GM23338 (cell line): Measurements from ENCODE around the gene CHAMP1. TPM values are rescaled to one million over a fixed set of nuclear protein-coding genes. Genes with fewer than 3 reads are reported as not detected.

Experiments used
- ATAC-seq: fragments of 200-7000 bp; cut with Tn5 transposase; 3 replicates; pipeline ENCODE4 v1.9.1; 2020
- DNase-seq: peaks from one replicate; pipeline ENCODE4 v3.0.0-alpha.2; 2015; ENCODE audit warnings: low spot score
- H2AFZ ChIP-seq: fragments of 200-600 bp; sonication (generic); 2 replicates; pipeline ENCODE4 v1.8.0; 2016; ENCODE audit warnings: antibody characterized with exemption, mild to moderate bottlenecking, moderate library complexity
- H3F3A ChIP-seq: fragments of 200-600 bp; sonication (generic); replicated peaks from 2 replicates; pipeline ENCODE4 v1.8.0; 2017; ENCODE audit warnings: antibody characterized with exemption, mixed run types, low read depth
- H3K27ac ChIP-seq: fragments of 200-600 bp; sonication (generic); 2 replicates; pipeline ENCODE4 v1.6.1; 2016; ENCODE audit warnings: low read depth
- H3K27me3 ChIP-seq: fragments of 200-600 bp; sonication (generic); 2 replicates; pipeline ENCODE4 v1.8.0; 2016; ENCODE audit warnings: mild to moderate bottlenecking, mixed run types, moderate library complexity; ENCODE audit not compliant: insufficient read depth
- H3K36me3 ChIP-seq: fragments of 200-600 bp; sonication (generic); 2 replicates; pipeline ENCODE4 v1.8.0; 2016; ENCODE audit warnings: mild to moderate bottlenecking; ENCODE audit not compliant: insufficient read depth
- H3K4me1 ChIP-seq: fragments of 200-600 bp; sonication (generic); 2 replicates; pipeline ENCODE4 v1.8.0; 2016; ENCODE audit warnings: mild to moderate bottlenecking, moderate library complexity; ENCODE audit not compliant: insufficient read depth
- H3K4me2 ChIP-seq: fragments of 200-600 bp; sonication (generic); 2 replicates; pipeline ENCODE4 v1.7.1; 2017; ENCODE audit warnings: mixed run types
- H3K4me3 ChIP-seq: fragments of 200-600 bp; sonication (generic); 2 replicates; pipeline ENCODE4 v1.6.1; 2016; ENCODE audit warnings: mixed run types
- H3K79me2 ChIP-seq: fragments of 200-600 bp; sonication (generic); replicated peaks from 2 replicates; pipeline ENCODE4 v1.8.0; 2017; ENCODE audit warnings: mild to moderate bottlenecking; ENCODE audit not compliant: insufficient read depth
- H3K9me2 ChIP-seq: fragments of 200-600 bp; sonication (generic); 2 replicates; pipeline ENCODE4 v1.8.0; 2017; ENCODE audit not compliant: insufficient read depth
- H4K20me1 ChIP-seq: fragments of 200-600 bp; sonication (generic); replicated peaks from 2 replicates; pipeline ENCODE4 v1.8.0; 2017; ENCODE audit warnings: mild to moderate bottlenecking; ENCODE audit not compliant: insufficient read depth
- H3K27ac Mint-ChIP-seq: 2 replicates; pipeline ENCODE4 v1.8.0; 2020; ENCODE audit warnings: inconsistent platforms, mild to moderate bottlenecking, moderate library complexity, mixed read lengths
- H3K27me3 Mint-ChIP-seq: 3 replicates; pipeline ENCODE4 v1.8.0; 2022; ENCODE audit warnings: low read depth, mild to moderate bottlenecking, moderate library complexity, mixed read lengths, inconsistent platforms; ENCODE audit not compliant: insufficient read depth, poor library complexity
- H3K36me3 Mint-ChIP-seq: 3 replicates; pipeline ENCODE4 v1.8.0; 2021; ENCODE audit warnings: low read depth, mild to moderate bottlenecking, inconsistent platforms, moderate library complexity, mixed read lengths
- H3K4me1 Mint-ChIP-seq: 3 replicates; pipeline ENCODE4 v1.8.0; 2020; ENCODE audit warnings: mild to moderate bottlenecking, inconsistent platforms, mixed read lengths
- H3K4me3 Mint-ChIP-seq: 3 replicates; pipeline ENCODE4 v1.8.0; 2021; ENCODE audit warnings: moderate library complexity, mild to moderate bottlenecking, inconsistent platforms, mixed read lengths
- H3K9me3 Mint-ChIP-seq: 3 replicates; pipeline ENCODE4 v1.8.0; 2020; ENCODE audit warnings: moderate library complexity, mild to moderate bottlenecking, inconsistent platforms, mixed read lengths
- JUNB ChIP-seq: IDR thresholded peaks from one replicate; pipeline ENCODE4 v1.6.1; 2016; ENCODE audit warnings: antibody characterized with exemption; ENCODE audit not compliant: unreplicated experiment
- NANOG ChIP-seq: IDR thresholded peaks from 2 replicates; pipeline ENCODE4 v1.6.1; 2016; ENCODE audit warnings: antibody characterized with exemption, borderline replicate concordance
- POLR2AphosphoS5 ChIP-seq: IDR thresholded peaks from 2 replicates; pipeline ENCODE4 v1.6.1; 2016; ENCODE audit warnings: antibody characterized with exemption, low read depth
- STAT1 ChIP-seq: IDR thresholded peaks from one replicate; pipeline ENCODE4 v1.6.1; 2016; ENCODE audit warnings: antibody characterized with exemption; ENCODE audit not compliant: unreplicated experiment
- ZNF114 ChIP-seq: fragments of 250-450 bp; sonication (Bioruptor Pico); IDR thresholded peaks from 2 replicates; pipeline ENCODE4 v1.5.0; 2020; ENCODE audit warnings: mild to moderate bottlenecking, moderate library complexity
- ZNF331 ChIP-seq: fragments of 250-450 bp; sonication (Bioruptor Pico); IDR thresholded peaks from 2 replicates; pipeline ENCODE4 v1.5.0; 2020; ENCODE audit warnings: low read depth, mild to moderate bottlenecking, moderate library complexity
- polyA plus RNA-seq: library from polyadenylated mRNA; unstranded; fragments of >200 nt; fragmentation: Nextera tagmentation; extraction: Ambion mirVana; gene quantifications from 2 replicates; pipeline ENCODE4 v1.2.1, GENCODE V29; 2016
- total RNA-seq: library from RNA; depleted of rRNA; stranded (reverse); fragments of >200 nt; shearing (Covaris generic); gene quantifications from 2 replicates; pipeline ENCODE4 v1.2.3, GENCODE V29; 2014
- TF ChIP-seq, protein P1 (sequence below), 2 experiments: fragments of 200-600 bp in 1 of 2; sonication (generic) in 1 of 2; conservative IDR thresholded peaks; 2 replicates each; pipeline versions ENCODE4 v1.5.1 to v1.6.1; 2016 to 2017; ENCODE audit warnings: antibody characterized with exemption in 2 of 2, low read depth in 2 of 2, mild to moderate bottlenecking in 2 of 2, moderate library complexity in 1 of 2
- TF ChIP-seq, protein P2 (sequence below): IDR thresholded peaks from one replicate; pipeline ENCODE4 v1.6.1; 2018; ENCODE audit warnings: antibody characterized with exemption; ENCODE audit not compliant: unreplicated experiment

The CHAMP1 gene
- total and polyA plus RNA-seq, 2 experiments from 2014 or later: 32.8 to 39.1 TPM

DNA sequence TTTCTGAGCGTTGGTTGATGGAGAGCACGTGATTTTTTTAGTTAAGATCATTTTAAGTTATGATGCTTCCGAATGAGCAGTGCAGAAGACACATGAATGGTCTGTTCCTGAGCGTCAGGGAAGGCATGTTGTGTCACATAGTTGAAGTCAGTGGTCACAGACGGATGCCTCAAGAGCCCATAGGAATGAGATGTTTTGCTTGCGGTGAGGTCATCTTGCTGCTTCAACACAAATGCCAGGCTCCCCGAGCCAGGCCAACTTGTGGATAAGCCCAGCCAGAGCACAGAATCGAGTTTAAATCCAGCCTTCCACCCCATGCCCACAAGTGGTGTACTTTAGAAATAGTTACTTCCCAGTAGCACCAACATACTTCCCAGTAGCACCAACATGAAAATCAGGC, 27.5 kb upstream of the CHAMP1 start:
- Histone ChIP-seq H3K27me3 (no peaks in the 10 kb centered on the region), H3K4me1 (no peaks in the 10 kb centered on the region; the same call in 1 of the 2 replicates), H3K79me2 (peaks cover 59% of the 10 kb centered on the region), H3K4me3 (no peak overlapping the region), H3K4me2 (no peak overlapping the region), H2AFZ (no peak overlapping the region), H3F3A (peaks cover 11% of the 10 kb centered on the region; the same call in 1 of the 2 replicates), H3K9me2 (no peaks in the 10 kb centered on the region), H3K27ac (no peak overlapping the region), H4K20me1 (peaks cover 21% of the 10 kb centered on the region), H3K36me3 (peaks cover 21% of the 10 kb centered on the region)
- DNase-seq (no peak), ATAC-seq (no peak)
- Mint-ChIP-seq H3K4me1 (peaks cover 9% of the 10 kb centered on the region), H3K27ac (no peak overlapping the region), H3K4me3 (no peak overlapping the region), H3K36me3 (peaks cover 87% of the 10 kb centered on the region), H3K9me3 (no peaks in the 10 kb centered on the region; the same call in 2 of the 3 replicates), H3K27me3 (peaks cover 14% of the 10 kb centered on the region)
- TF ChIP-seq JUNB (no peak), ZNF331 (no peak), NANOG (no peak), POLR2AphosphoS5 (no peak)

DNA sequence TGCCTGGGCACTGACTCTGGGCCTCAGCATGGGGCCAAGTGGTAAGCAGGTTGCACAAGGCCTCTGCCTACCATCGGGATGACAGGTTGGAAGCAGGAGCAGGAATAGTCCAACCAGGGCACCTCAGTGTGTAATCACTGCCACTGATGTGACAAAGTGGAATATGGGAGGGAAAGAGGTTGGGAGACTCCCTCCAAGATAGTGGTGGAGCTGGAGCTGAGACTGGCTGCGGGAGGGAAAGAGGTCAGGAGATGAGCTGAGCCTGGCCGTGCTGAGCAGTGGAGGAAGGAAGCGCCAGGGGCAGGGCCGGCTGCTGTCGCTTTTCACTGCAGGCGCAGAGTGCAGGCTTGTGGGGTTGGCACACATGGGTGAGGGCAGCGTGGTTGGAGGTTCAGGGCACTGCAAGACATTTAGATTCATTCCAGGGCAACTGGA, 26.1 kb upstream of the CHAMP1 start:
- H3K36me3 ChIP-seq: peaks cover 22% of the 10 kb centered on the region
- TF ChIP-seq, protein P1, sequence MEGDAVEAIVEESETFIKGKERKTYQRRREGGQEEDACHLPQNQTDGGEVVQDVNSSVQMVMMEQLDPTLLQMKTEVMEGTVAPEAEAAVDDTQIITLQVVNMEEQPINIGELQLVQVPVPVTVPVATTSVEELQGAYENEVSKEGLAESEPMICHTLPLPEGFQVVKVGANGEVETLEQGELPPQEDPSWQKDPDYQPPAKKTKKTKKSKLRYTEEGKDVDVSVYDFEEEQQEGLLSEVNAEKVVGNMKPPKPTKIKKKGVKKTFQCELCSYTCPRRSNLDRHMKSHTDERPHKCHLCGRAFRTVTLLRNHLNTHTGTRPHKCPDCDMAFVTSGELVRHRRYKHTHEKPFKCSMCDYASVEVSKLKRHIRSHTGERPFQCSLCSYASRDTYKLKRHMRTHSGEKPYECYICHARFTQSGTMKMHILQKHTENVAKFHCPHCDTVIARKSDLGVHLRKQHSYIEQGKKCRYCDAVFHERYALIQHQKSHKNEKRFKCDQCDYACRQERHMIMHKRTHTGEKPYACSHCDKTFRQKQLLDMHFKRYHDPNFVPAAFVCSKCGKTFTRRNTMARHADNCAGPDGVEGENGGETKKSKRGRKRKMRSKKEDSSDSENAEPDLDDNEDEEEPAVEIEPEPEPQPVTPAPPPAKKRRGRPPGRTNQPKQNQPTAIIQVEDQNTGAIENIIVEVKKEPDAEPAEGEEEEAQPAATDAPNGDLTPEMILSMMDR (conservative IDR thresholded peaks at IDR 0.05; ENCODE audit: low read depth in 2 of 2): no peak
- TF ChIP-seq, protein P2, sequence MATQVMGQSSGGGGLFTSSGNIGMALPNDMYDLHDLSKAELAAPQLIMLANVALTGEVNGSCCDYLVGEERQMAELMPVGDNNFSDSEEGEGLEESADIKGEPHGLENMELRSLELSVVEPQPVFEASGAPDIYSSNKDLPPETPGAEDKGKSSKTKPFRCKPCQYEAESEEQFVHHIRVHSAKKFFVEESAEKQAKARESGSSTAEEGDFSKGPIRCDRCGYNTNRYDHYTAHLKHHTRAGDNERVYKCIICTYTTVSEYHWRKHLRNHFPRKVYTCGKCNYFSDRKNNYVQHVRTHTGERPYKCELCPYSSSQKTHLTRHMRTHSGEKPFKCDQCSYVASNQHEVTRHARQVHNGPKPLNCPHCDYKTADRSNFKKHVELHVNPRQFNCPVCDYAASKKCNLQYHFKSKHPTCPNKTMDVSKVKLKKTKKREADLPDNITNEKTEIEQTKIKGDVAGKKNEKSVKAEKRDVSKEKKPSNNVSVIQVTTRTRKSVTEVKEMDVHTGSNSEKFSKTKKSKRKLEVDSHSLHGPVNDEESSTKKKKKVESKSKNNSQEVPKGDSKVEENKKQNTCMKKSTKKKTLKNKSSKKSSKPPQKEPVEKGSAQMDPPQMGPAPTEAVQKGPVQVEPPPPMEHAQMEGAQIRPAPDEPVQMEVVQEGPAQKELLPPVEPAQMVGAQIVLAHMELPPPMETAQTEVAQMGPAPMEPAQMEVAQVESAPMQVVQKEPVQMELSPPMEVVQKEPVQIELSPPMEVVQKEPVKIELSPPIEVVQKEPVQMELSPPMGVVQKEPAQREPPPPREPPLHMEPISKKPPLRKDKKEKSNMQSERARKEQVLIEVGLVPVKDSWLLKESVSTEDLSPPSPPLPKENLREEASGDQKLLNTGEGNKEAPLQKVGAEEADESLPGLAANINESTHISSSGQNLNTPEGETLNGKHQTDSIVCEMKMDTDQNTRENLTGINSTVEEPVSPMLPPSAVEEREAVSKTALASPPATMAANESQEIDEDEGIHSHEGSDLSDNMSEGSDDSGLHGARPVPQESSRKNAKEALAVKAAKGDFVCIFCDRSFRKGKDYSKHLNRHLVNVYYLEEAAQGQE: no peak
- TF ChIP-seq NANOG (no peak), JUNB (no peak), STAT1 (no peak), ZNF114 (CRISPR knock-in tag) (no peak)
- no peaks in the 10 kb centered on the region; the same call in 1 of the 2 replicates for H3K4me1 ChIP-seq
- peaks cover 21% of the 10 kb centered on the region for H4K20me1 ChIP-seq
- no peaks in the 10 kb centered on the region for H3K9me2 ChIP-seq
- no peak overlapping the region for H3K4me3 ChIP-seq
- peaks cover 54% of the 10 kb centered on the region for H3K79me2 ChIP-seq
- Mint-ChIP-seq H3K27me3 (peaks cover 12% of the 10 kb centered on the region), H3K27ac (peak overlapping the region; percentile 76), H3K4me1 (peaks cover 6% of the 10 kb centered on the region), H3K4me3 (no peak overlapping the region; the same call in 2 of the 3 replicates), H3K36me3 (peaks cover 93% of the 10 kb centered on the region), H3K9me3 (no peaks in the 10 kb centered on the region; the same call in 2 of the 3 replicates)
- H2AFZ ChIP-seq: no peak overlapping the region
- ATAC-seq (no peak), DNase-seq (no peak)
- H3K4me2 ChIP-seq: no peak overlapping the region
- no peak overlapping the region for H3K27ac ChIP-seq
- peaks cover 2% of the 10 kb centered on the region; the same call in 1 of the 2 replicates for H3F3A ChIP-seq
- no peaks in the 10 kb centered on the region for H3K27me3 ChIP-seq
